ENCODE measurements around the gene MRGPRG.

GRCh38 chr11:3237119-3237518, 18.5 kb upstream of the MRGPRG start:
- TF ChIP-seq CTCF (IDR thresholded peaks at IDR 0.05) = no peak
- no peak for TF ChIP-seq POLR2A (IDR thresholded peaks at IDR 0.05)

Measured in heart left ventricle (tissue), 13 donors.